Natural killer cell (primary cell): ENCODE results near the gene UBE2QL1. TPM values are rescaled to one million over a fixed set of nuclear protein-coding genes. Genes with fewer than 3 reads are reported as not detected.

Experiments
- ATAC-seq, 3 donors: fragments of 150-1000 bp in 2 of 3; fragments of 200-7000 bp in 1 of 3; cut with Tn5 transposase; 1 replicate in 1 of 3; 2 replicates in 2 of 3; pipeline ENCODE4 v1.10.0; 2021; ENCODE audit warnings: mild to moderate bottlenecking in 2 of 3, moderate library complexity in 2 of 3
- DNase-seq, 2 donors: peaks; one replicate each; pipeline versions ENCODE4 v3.0.0 to v3.0.0-alpha.2; 2013 to 2021; ENCODE audit warnings: mixed read lengths in 1 of 2
- H3K27ac ChIP-seq: one replicate; pipeline ENCODE4 v1.5.1; 2013; ENCODE audit warnings: mild to moderate bottlenecking, low read length
- H3K27me3 ChIP-seq: one replicate; pipeline ENCODE4 v1.6.1; 2013; ENCODE audit warnings: low read length; ENCODE audit not compliant: control insufficient read depth, insufficient read depth
- H3K36me3 ChIP-seq: one replicate; pipeline ENCODE4 v1.6.1; 2013; ENCODE audit warnings: low read length; ENCODE audit not compliant: control insufficient read depth, insufficient read depth
- H3K4me1 ChIP-seq: one replicate; pipeline ENCODE4 v1.6.1; 2013; ENCODE audit warnings: low read length; ENCODE audit not compliant: control insufficient read depth, insufficient read depth
- H3K4me3 ChIP-seq: one replicate; pipeline ENCODE4 v1.5.1; 2013; ENCODE audit warnings: low read length
- H3K9me3 ChIP-seq: one replicate; pipeline ENCODE4 v1.6.1; 2013; ENCODE audit warnings: low read length; ENCODE audit not compliant: control insufficient read depth, insufficient read depth
- H3K27ac Mint-ChIP-seq, 2 donors: one replicate each; pipeline ENCODE4 v1.8.0; 2022; ENCODE audit warnings: mild to moderate bottlenecking in 2 of 2, mixed read lengths in 2 of 2, moderate library complexity in 1 of 2
- H3K27me3 Mint-ChIP-seq, 2 donors: one replicate each; pipeline ENCODE4 v1.8.0; 2022; ENCODE audit warnings: low read depth in 2 of 2, mixed read lengths in 2 of 2
- H3K36me3 Mint-ChIP-seq: one replicate; pipeline ENCODE4 v1.8.0; 2022; ENCODE audit warnings: mixed read lengths
- H3K4me1 Mint-ChIP-seq, 2 donors: one replicate each; pipeline ENCODE4 v1.8.0; 2022; ENCODE audit warnings: mixed read lengths in 2 of 2
- H3K4me3 Mint-ChIP-seq: one replicate; pipeline ENCODE4 v1.8.0; 2022; ENCODE audit warnings: mild to moderate bottlenecking, moderate library complexity, mixed read lengths
- H3K9me3 Mint-ChIP-seq, 2 donors: one replicate each; pipeline ENCODE4 v1.8.0; 2022; ENCODE audit warnings: mixed read lengths in 2 of 2
- WGBS: methylation state at CpG from one replicate; pipeline ENCODE4 v1.1.7; 2013; ENCODE audit warnings: missing lambda C conversion rate; ENCODE audit not compliant: insufficient coverage; 5-methylcytosine and 5-hydroxymethylcytosine counted together
- intact Hi-C: fragments of 100-400 bp; cut with micrococcal nuclease; formaldehyde crosslinking; loops from one replicate; pipeline ENCODE4 v1.14.2; 2022
- total RNA-seq, 4 donors: library from RNA; stranded (reverse); fragments of 120-200 nt in 1 of 4; gene quantifications; one replicate each; pipeline versions ENCODE4 v1.2.3 to v1.2.4, GENCODE V29; 2013 to 2022
- TF ChIP-seq, protein P1 (sequence below): fragments of 200-600 bp; IDR thresholded peaks from one replicate; pipeline ENCODE4 v1.8.0; 2022; ENCODE audit warnings: antibody characterized with exemption

The UBE2QL1 gene
- total RNA-seq, 3 donors from 2014 or later (not counting 1 experiment from before 2014, with no cell fraction given) = not detected

DNA sequence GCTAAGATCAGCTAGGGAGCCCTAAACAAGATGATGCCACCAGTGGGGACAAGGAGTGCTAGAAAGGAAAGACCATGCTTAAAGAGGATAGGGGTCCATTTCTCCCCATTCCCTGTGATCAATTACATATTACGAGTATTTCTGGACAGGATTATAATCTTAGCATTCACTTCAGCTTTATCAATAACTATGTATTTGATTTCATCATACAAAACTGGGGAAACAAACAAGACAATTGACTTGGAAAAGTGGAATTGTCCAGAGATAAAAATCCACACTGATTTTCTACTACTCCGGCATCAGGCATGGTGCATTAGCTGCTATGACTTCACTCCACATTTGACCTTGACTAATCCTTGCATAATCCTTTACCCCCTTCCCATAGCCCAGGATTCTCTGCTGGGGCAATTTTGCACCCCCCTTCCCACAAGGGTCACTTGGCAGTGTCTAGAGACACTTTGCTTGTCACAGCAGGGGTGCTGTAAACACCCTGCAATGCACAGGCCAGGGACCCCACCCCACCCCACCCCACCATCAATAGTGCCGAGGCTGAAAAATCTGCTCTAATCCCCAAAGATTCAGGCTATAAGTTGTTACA, 29.9 kb upstream of the UBE2QL1 start:
- peaks cover 10 to 18% of the 10 kb centered on the region in 2 donors for H3K27me3 Mint-ChIP-seq
- no peaks in the 10 kb centered on the region for H3K4me1 Mint-ChIP-seq
- intact Hi-C loops = no loop called here
- H3K27me3 ChIP-seq = peaks cover 2% of the 10 kb centered on the region
- H3K4me1 ChIP-seq = no peaks in the 10 kb centered on the region
- H3K27ac Mint-ChIP-seq = no peak overlapping the region
- no peak for ATAC-seq
- TF ChIP-seq, protein P1, sequence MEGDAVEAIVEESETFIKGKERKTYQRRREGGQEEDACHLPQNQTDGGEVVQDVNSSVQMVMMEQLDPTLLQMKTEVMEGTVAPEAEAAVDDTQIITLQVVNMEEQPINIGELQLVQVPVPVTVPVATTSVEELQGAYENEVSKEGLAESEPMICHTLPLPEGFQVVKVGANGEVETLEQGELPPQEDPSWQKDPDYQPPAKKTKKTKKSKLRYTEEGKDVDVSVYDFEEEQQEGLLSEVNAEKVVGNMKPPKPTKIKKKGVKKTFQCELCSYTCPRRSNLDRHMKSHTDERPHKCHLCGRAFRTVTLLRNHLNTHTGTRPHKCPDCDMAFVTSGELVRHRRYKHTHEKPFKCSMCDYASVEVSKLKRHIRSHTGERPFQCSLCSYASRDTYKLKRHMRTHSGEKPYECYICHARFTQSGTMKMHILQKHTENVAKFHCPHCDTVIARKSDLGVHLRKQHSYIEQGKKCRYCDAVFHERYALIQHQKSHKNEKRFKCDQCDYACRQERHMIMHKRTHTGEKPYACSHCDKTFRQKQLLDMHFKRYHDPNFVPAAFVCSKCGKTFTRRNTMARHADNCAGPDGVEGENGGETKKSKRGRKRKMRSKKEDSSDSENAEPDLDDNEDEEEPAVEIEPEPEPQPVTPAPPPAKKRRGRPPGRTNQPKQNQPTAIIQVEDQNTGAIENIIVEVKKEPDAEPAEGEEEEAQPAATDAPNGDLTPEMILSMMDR = no peak
- no peaks in the 10 kb centered on the region for H3K9me3 Mint-ChIP-seq
- H3K27ac ChIP-seq = no peak overlapping the region
- H3K4me3 Mint-ChIP-seq = no peak overlapping the region
- no peaks in the 10 kb centered on the region for H3K9me3 ChIP-seq
- no peak for DNase-seq
- WGBS = 90% methylated on average over 2 of the region's 3 CpGs
- H3K36me3 ChIP-seq = no peaks in the 10 kb centered on the region
- no peaks in the 10 kb centered on the region for H3K36me3 Mint-ChIP-seq
- H3K4me3 ChIP-seq = no peak overlapping the region

DNA sequence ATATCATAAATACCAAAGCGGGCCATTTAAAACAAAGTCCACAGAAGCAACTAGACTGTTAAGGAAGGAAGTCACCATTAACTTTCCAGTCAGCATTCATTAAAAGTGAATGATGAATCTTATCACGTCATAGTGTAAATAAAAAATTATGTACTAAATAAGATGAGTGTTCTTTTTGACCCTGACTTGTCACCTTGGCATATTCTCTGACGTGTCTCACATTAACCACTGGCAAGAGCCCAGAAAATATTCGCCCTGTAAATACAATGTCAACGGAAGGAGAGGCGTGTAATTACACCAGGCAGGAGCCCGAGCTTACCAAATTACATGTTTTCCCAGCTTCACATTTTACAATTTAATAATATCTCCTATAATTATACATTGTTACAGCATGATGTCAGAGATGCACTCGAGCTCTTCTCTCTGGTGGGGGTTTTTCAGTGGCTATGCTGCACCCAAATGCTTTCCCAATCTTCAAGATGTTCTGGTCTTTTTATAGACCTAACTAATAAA, 29.3 kb upstream of the UBE2QL1 start:
- no peaks in the 10 kb centered on the region for H3K9me3 ChIP-seq

DNA sequence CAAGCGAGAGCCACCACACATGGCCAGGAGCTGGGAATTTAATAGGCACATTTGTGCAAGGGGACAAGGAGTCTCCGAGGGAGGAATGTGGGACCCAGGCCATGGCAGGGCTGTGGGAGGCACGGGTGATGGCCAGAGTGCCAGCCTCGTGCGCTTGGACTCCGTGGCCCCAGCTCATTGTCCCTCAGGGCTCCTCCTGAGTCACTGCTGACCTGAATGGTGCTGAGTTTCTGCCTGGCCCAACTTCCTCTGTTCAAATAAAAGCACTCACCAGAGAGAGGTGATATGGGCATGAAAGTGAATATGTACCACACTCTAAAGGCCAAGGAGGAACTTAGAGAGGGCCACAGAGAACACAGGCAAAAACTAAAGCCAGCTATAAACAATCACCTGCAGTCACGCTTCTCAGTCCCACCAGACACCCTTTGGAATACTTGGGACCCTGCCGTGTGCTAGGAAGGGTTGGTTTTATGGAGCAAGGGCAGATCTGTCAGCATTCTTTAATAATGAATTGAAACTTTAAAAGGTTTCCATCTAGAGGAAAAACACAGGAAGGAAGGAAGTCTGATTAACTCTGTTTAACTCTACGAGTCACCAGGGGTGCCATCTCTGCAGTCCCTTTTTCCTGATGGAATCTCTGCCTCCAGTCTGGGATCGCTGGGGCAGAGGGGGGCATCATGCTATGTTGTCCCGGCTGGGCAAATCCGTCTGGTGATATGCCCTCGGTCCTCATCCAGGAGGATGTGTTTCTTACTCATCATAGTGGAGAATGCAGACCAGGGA, 25.1 kb upstream of the UBE2QL1 start:
- Mint-ChIP-seq H3K27me3 (peaks cover 13 to 33% of the 10 kb centered on the region in 2 donors), H3K4me1 (no peaks in the 10 kb centered on the region), H3K27ac (no peak overlapping the region), H3K9me3 (no peaks in the 10 kb centered on the region), H3K36me3 (no peaks in the 10 kb centered on the region), H3K4me3 (no peak overlapping the region)
- Histone ChIP-seq H3K27me3 (no peaks in the 10 kb centered on the region), H3K9me3 (no peaks in the 10 kb centered on the region), H3K4me1 (no peaks in the 10 kb centered on the region), H3K27ac (no peak overlapping the region), H3K4me3 (no peak overlapping the region), H3K36me3 (no peaks in the 10 kb centered on the region)
- no peak for DNase-seq
- TF ChIP-seq, protein P1 = no peak
- intact Hi-C loops = no loop called here
- no peak for ATAC-seq
- 72% methylated on average over 13 of the region's 13 CpGs for WGBS

More for the DNA sequence above, 29.3 kb upstream of the UBE2QL1 start:
- Histone ChIP-seq H3K36me3 (no peaks in the 10 kb centered on the region), H3K4me3 (no peak overlapping the region), H3K27me3 (peaks cover 2% of the 10 kb centered on the region), H3K27ac (no peak overlapping the region), H3K4me1 (no peaks in the 10 kb centered on the region)
- TF ChIP-seq, protein P1 = no peak
- Mint-ChIP-seq H3K36me3 (no peaks in the 10 kb centered on the region), H3K4me1 (no peaks in the 10 kb centered on the region), H3K27me3 (peaks cover 10 to 18% of the 10 kb centered on the region in 2 donors), H3K9me3 (no peaks in the 10 kb centered on the region), H3K27ac (no peak overlapping the region), H3K4me3 (no peak overlapping the region)
- whole genome bisulfite sequencing = 96% methylated on average over 5 of the region's 8 CpGs
- intact Hi-C loops = no loop called here
- DNase-seq (no peak), ATAC-seq (no peak)
